Adrenal gland (tissue), 19 donors: ENCODE measurements around the gene CCT6A. TPM values are rescaled to one million over a fixed set of nuclear protein-coding genes. Genes with fewer than 3 reads are reported as not detected.
A peak's percentile ranks its signal among the peaks of the same experiment; 100 is the strongest.

ENCODE experiments used
- DNase-seq, 7 donors: peaks; one replicate each; pipeline ENCODE4 v3.0.0-alpha.2; 2019 to 2020
- H3K27ac ChIP-seq, 5 donors: fragments of 200-600 bp; sonication (generic) in 4 of 5; 1 replicate in 3 of 5; 2 replicates in 2 of 5; pipeline versions ENCODE4 v1.5.1 to v1.8.0; 2016 to 2020; ENCODE audit warnings: mild to moderate bottlenecking in 1 of 5
- H3K27me3 ChIP-seq: fragments of 200-600 bp; 2 replicates; pipeline ENCODE4 v1.8.0; 2021
- H3K36me3 ChIP-seq, 2 donors: fragments of 200-600 bp; replicated peaks in 1 of 2; 1 replicate in 1 of 2; 2 replicates in 1 of 2; pipeline versions ENCODE4 v1.5.1 to v1.8.0; 2018 to 2022
- H3K4me1 ChIP-seq, 2 donors: fragments of 200-600 bp; replicated peaks in 1 of 2; 1 replicate in 1 of 2; 2 replicates in 1 of 2; pipeline versions ENCODE4 v1.5.1 to v1.8.0; 2018 to 2021
- H3K4me3 ChIP-seq, 4 donors: fragments of 200-600 bp; sonication (generic) in 3 of 4; one replicate each; pipeline ENCODE4 v1.5.1; 2016 to 2018
- H3K9me3 ChIP-seq, 3 donors: fragments of 200-600 bp; sonication (generic) in 1 of 3; replicated peaks in 1 of 3; 1 replicate in 2 of 3; 2 replicates in 1 of 3; pipeline versions ENCODE4 v1.5.1 to v1.8.0; 2016 to 2021
- CTCF ChIP-seq, 6 experiments: fragments of 450-650 bp in 4 of 6; fragments of 200-600 bp in 2 of 6; sonication (generic) in 1 of 6; IDR thresholded peaks; 1 replicate in 5 of 6; 2 replicates in 1 of 6; pipeline versions ENCODE4 v1.5.1 to v1.8.0; 2016 to 2021; ENCODE audit warnings: antibody characterized with exemption in 6 of 6, mild to moderate bottlenecking in 2 of 6, moderate library complexity in 1 of 6
- POLR2A ChIP-seq, 2 donors: fragments of 450-650 bp; IDR thresholded peaks; one replicate each; pipeline ENCODE4 v1.6.1; 2017; ENCODE audit warnings: antibody characterized with exemption in 2 of 2, mild to moderate bottlenecking in 2 of 2, moderate library complexity in 1 of 2
- WGBS, 4 donors: extraction: QIAGEN DNeasy Blood & Tissue Kit in 2 of 4; methylation state at CpG; one replicate each; pipeline versions ENCODE4 v1.1.5 to v1.1.7; 2013 to 2017; 5-methylcytosine and 5-hydroxymethylcytosine counted together
- intact Hi-C, 2 donors: fragments of 100-400 bp; cut with DNase I; formaldehyde crosslinking; loops; one replicate each; pipeline versions ENCODE4 v1.14.1 to v1.15.0; 2022 to 2023
- long read RNA-seq, 10 donors: library from polyadenylated mRNA in 3 of 10; unstranded in 2 of 10; stranded (forward) in 1 of 10; transcript quantifications; one replicate each; pipeline ENCODE4 v2.0.0 and lab custom pipeline, GENCODE V29; 2021 to 2026
- polyA plus RNA-seq, 3 donors: library from polyadenylated mRNA; stranded (reverse); fragments of 200-250 nt in 2 of 3; fragments of 350-450 nt in 1 of 3; fragmentation: Illumina TruSeq in 1 of 3; extraction: RNeasy Lipid Tissue Mini Kit (QIAGEN cat#74804) in 1 of 3; gene quantifications; one replicate each; pipeline ENCODE4 v1.2.3, GENCODE V29; 2013 to 2014
- total RNA-seq, 9 donors: library from RNA; depleted of rRNA in 4 of 9; stranded (reverse); fragments of >200 nt in 4 of 9; fragments of 120-200 nt in 1 of 9; fragmentation: NEBNext Ultra II Directional in 1 of 9; extraction: Animal tissue kit (Norgen Biotek cat#: 25700) in 1 of 9; gene quantifications; one replicate each; pipeline versions ENCODE4 v1.1.0 to v1.2.4, GENCODE V29; 2013 to 2023
- donor health status: healthy with polysubstance abuse.
- donor health status: Bipolar disorder and iron deficiency.
- donor health status: DM: yes; HTN: yes; CAD: no.
- donor health status: DM: no; HTN: no; CAD: no.
- donor health status: DM: no; HTN: no; CAD: no.
- donor health status: DM: yes; HTN: yes; CAD: no.

CCT6A gene
- total RNA-seq = 100 to 1,000 TPM in 3 of 9 donors, 10 to 100 TPM in 6; 51.6 to 236 (median 86.8) TPM
- 100 to 1,000 TPM; 142 to 240 (median 163) TPM for polyA plus RNA-seq
- long read RNA-seq, donor 1, transcript CCT6A-204 (2 exons, 745 nt) = minor isoform, 8 of 179 reads
- long read RNA-seq, donor 1, transcript CCT6A-201 (14 exons, 2,719 nt) = major isoform, 56 of 179 reads
- long read RNA-seq, donor 1, partial matches to known transcripts = 112 of 179 reads
- long read RNA-seq, donor 1, other reads (novel, unspliced or antisense) = 0 of 179 reads
- long read RNA-seq, donor 2, transcript CCT6A-201 (14 exons, 2,719 nt) = major isoform, 33 of 93 reads
- long read RNA-seq, donor 2, partial matches to known transcripts = 53 of 93 reads
- long read RNA-seq, donor 2, other reads (novel, unspliced or antisense) = 0 of 93 reads
- long read RNA-seq, donor 3, transcript CCT6A-201 (14 exons, 2,719 nt) = major isoform, 55 of 126 reads
- long read RNA-seq, donor 3, partial matches to known transcripts = 66 of 126 reads
- long read RNA-seq, donor 3, other reads (novel, unspliced or antisense) = 0 of 126 reads
- long read RNA-seq, donor 4, transcript CCT6A-201 (14 exons, 2,719 nt) = major isoform, 107 of 152 reads
- long read RNA-seq, donor 4, partial matches to known transcripts = 39 of 152 reads
- long read RNA-seq, donor 4, other reads (novel, unspliced or antisense) = 5 of 152 reads
- long read RNA-seq, donor 5, transcript CCT6A-201 (14 exons, 2,719 nt) = major isoform, 212 of 230 reads
- long read RNA-seq, donor 5, partial matches to known transcripts = 6 of 230 reads
- long read RNA-seq, donor 5, other reads (novel, unspliced or antisense) = 9 of 230 reads
- long read RNA-seq, donor 6, transcript CCT6A-201 (14 exons, 2,719 nt) = major isoform, 49 of 98 reads
- long read RNA-seq, donor 6, partial matches to known transcripts = 41 of 98 reads
- long read RNA-seq, donor 6, other reads (novel, unspliced or antisense) = 6 of 98 reads
- long read RNA-seq, donor 7, transcript CCT6A-204 (2 exons, 745 nt) = minor isoform, 6 of 60 reads
- long read RNA-seq, donor 7, transcript CCT6A-201 (14 exons, 2,719 nt) = major isoform, 14 of 60 reads
- long read RNA-seq, donor 7, partial matches to known transcripts = 35 of 60 reads
- long read RNA-seq, donor 7, other reads (novel, unspliced or antisense) = 0 of 60 reads
- long read RNA-seq, donor 8, transcript CCT6A-209 (3 exons, 411 nt) = minor isoform, 7 of 127 reads
- long read RNA-seq, donor 8, transcript CCT6A-201 (14 exons, 2,719 nt) = major isoform, 53 of 127 reads
- long read RNA-seq, donor 8, partial matches to known transcripts = 61 of 127 reads
- long read RNA-seq, donor 8, other reads (novel, unspliced or antisense) = 0 of 127 reads
- long read RNA-seq, donor 9, transcript CCT6A-201 (14 exons, 2,719 nt) = major isoform, 42 of 109 reads
- long read RNA-seq, donor 9, partial matches to known transcripts = 63 of 109 reads
- long read RNA-seq, donor 9, other reads (novel, unspliced or antisense) = 0 of 109 reads
- long read RNA-seq, donor 10, transcript CCT6A-201 (14 exons, 2,719 nt) = major isoform, 22 of 36 reads
- long read RNA-seq, donor 10, partial matches to known transcripts = 7 of 36 reads
- long read RNA-seq, donor 10, other reads (novel, unspliced or antisense) = 0 of 36 reads

- Histone ChIP-seq H3K36me3 (peaks cover 0 to 41% of the 10 kb centered on the region in 2 donors), H3K27me3 (no peaks in the 10 kb centered on the region), H3K4me3 (peak within 1 kb of the TSS; percentile 23 to 95 (median 79)), H3K4me1 (peaks cover 12 to 54% of the 10 kb centered on the region in 2 donors), H3K9me3 (no peaks in the 10 kb centered on the region), H3K27ac (peak within 1 kb of the TSS; percentile 53 to 96 (median 89))
- intact Hi-C loops = no loop called here
- DNase-seq = peak; percentile 97 to 99 (median 98)
- 0 to 2% (median 0%) methylated on average over 2 to 97 of the region's 97 CpGs for WGBS, 4 donors
- TF ChIP-seq CTCF (IDR thresholded peaks at IDR 0.05) (no peak), POLR2A (IDR thresholded peaks at IDR 0.05) (peak; percentile 80 to 94)
Observed at GRCh38 chr7:56051339-56052191, at the start of gene CCT6A, which contains the start of gene PSPH. Gene CCT6A, plus strand, starts transcription at chr7:56051765. Its CDS starts 84 bp downstream, at chr7:56051849. Gene PSPH, minus strand, starts transcription at chr7:56051444. Its CDS starts 30,232 bp downstream, at chr7:56021212.

- Histone ChIP-seq H3K9me3 (no peaks in the 10 kb centered on the region), H3K4me3 (no peak overlapping the region), H3K27ac (no peak overlapping the region), H3K27me3 (no peaks in the 10 kb centered on the region), H3K4me1 (no peaks in the 10 kb centered on the region), H3K36me3 (peaks cover 0 to 5% of the 10 kb centered on the region in 2 donors)
- WGBS, 4 donors = 80 to 96% (median 87%) methylated on average over 4 of the region's 4 CpGs
- TF ChIP-seq CTCF (IDR thresholded peaks at IDR 0.05) (no peak), POLR2A (IDR thresholded peaks at IDR 0.05) (no peak)
- no peak for DNase-seq
- intact Hi-C loops = loop anchor here (5.0 kb wide), 1 partner anchor 69 kb away; no protein-coding TSS in a partner anchor
Observed at GRCh38 chr7:56003749-56004148, 47.8 kb upstream of the CCT6A start.

- Histone ChIP-seq H3K36me3 (no peaks in the 10 kb centered on the region), H3K9me3 (no peaks in the 10 kb centered on the region), H3K27ac (no peak overlapping the region), H3K4me3 (no peak overlapping the region), H3K27me3 (no peaks in the 10 kb centered on the region), H3K4me1 (no peaks in the 10 kb centered on the region)
- TF ChIP-seq CTCF (IDR thresholded peaks at IDR 0.05) (no peak), POLR2A (IDR thresholded peaks at IDR 0.05) (no peak)
- 57 to 77% (median 57%) methylated on average over 4 of the region's 4 CpGs for WGBS, 4 donors
- DNase-seq = peak in 1 of 7 donors; percentile 34
- intact Hi-C loops = no loop called here
Observed at GRCh38 chr7:56007167-56007652, 44.4 kb upstream of the CCT6A start.
